ENCODE measurements around the gene SPATA3. TPM values are rescaled to one million over a fixed set of nuclear protein-coding genes. Genes with fewer than 3 reads are reported as not detected.

The SPATA3 gene
- total and polyA plus RNA-seq, 2 of the 13 experiments (the other 11 are each of a cell fraction or from before 2014, with no cell fraction given) = not detected

GRCh38 chr2:231056453-231057416 lies 60.8 kb downstream of the SPATA3 start, which contains the start of gene PSMD1 (continued):
- no peak for TF ChIP-seq ZBTB14 (CRISPR knock-in tag; IDR thresholded peaks at IDR 0.05)
- TF ChIP-seq RBFOX2 (IDR thresholded peaks at IDR 0.05; ENCODE audit: low read depth, low read length) = peak; percentile 94
- TF ChIP-seq ZNF451 (CRISPR knock-in tag; IDR thresholded peaks at IDR 0.05) = peak; percentile 68; the same call in 1 of the 2 replicates
- TF ChIP-seq EED (CRISPR knock-in tag; IDR thresholded peaks at IDR 0.05) = peak; percentile 75; the same call in 1 of the 2 replicates
- 0 out of 2 replicates have a peak, but pooled peaks have one; percentile 28 for TF ChIP-seq GLI4 (CRISPR knock-in tag; IDR thresholded peaks at IDR 0.05; ENCODE audit: borderline replicate concordance)
- TF ChIP-seq NFKB2 (CRISPR knock-in tag; IDR thresholded peaks at IDR 0.05; ENCODE audit: borderline replicate concordance) = no peak; the same call in 1 of the 2 replicates
- peak; percentile 39; the same call in 1 of the 2 replicates for TF ChIP-seq ZC3H4 (CRISPR knock-in tag; IDR thresholded peaks at IDR 0.05; ENCODE audit: borderline replicate concordance)
- 0 out of 2 replicates have a peak, but pooled peaks have one; percentile 46 for TF ChIP-seq ZSCAN30 (CRISPR knock-in tag; IDR thresholded peaks at IDR 0.05)
- TF ChIP-seq ZMYM3 (CRISPR knock-in tag; IDR thresholded peaks at IDR 0.05) = no peak
- no peak for TF ChIP-seq MBNL3 (CRISPR knock-in tag; conservative IDR thresholded peaks at IDR 0.05)
- TF ChIP-seq ZFP62 (CRISPR knock-in tag; IDR thresholded peaks at IDR 0.05) = 0 out of 2 replicates have a peak, but pooled peaks have one; percentile 45
- TF ChIP-seq CEBPZ (IDR thresholded peaks at IDR 0.05; ENCODE audit: low read length) = no peak
- TF ChIP-seq IRF2 (CRISPR knock-in tag; IDR thresholded peaks at IDR 0.05) = peak; percentile 89
- no peak for TF ChIP-seq SRSF9 (IDR thresholded peaks at IDR 0.05; ENCODE audit: borderline replicate concordance, insufficient read depth, low read depth, low read length, poor library complexity, severe bottlenecking)
- no peak for TF ChIP-seq ZNF275 (CRISPR knock-in tag; IDR thresholded peaks at IDR 0.05; ENCODE audit: borderline replicate concordance)
- no peak for TF ChIP-seq POLR2AphosphoS2 (IDR thresholded peaks at IDR 0.05; ENCODE audit: low read depth, low read length)
- TF ChIP-seq ZKSCAN1 (IDR thresholded peaks at IDR 0.05; ENCODE audit: low read length) = no peak
- no peak for TF ChIP-seq ZNF7 (CRISPR knock-in tag; IDR thresholded peaks at IDR 0.05)
- TF ChIP-seq ELF4 (CRISPR knock-in tag; IDR thresholded peaks at IDR 0.05; ENCODE audit: borderline replicate concordance) = no peak
- TF ChIP-seq ZNF557 (CRISPR knock-in tag; IDR thresholded peaks at IDR 0.05) = no peak
- TF ChIP-seq GMEB1 (CRISPR knock-in tag; IDR thresholded peaks at IDR 0.05; ENCODE audit: borderline replicate concordance) = peak; percentile 71; the same call in 1 of the 2 replicates
